HCT116 (cell line): ENCODE results near the gene HEMGN. TPM values are rescaled to one million over a fixed set of nuclear protein-coding genes. Genes with fewer than 3 reads are reported as not detected.
"Not testable (repeated sequence)": the region's sequence is repeated elsewhere in the genome, so short reads cannot be mapped to it uniquely, and the experiment has no call there.

Experiments used
- ATAC-seq: fragments of 200-7000 bp; cut with Tn5 transposase; 2 replicates; pipeline ENCODE4 v1.9.1; 2020; ENCODE audit warnings: mild to moderate bottlenecking, moderate library complexity
- BruUV-seq: library from RNA; stranded (reverse); fragments of 400-500 nt; replicated peaks from 2 replicates; lab custom pipeline; 2021; lab: Mats Ljungman, UMichigan
- CTCF ChIA-PET: fragments of 300-600 bp; sonication (Branson Sonifier 250); formaldehyde crosslinking; loops from one replicate; lab custom pipeline; 2021; ENCODE audit warnings: antibody characterized with exemption; lab: Charles Lee
- POLR2A ChIA-PET: fragments of 300-600, 350-600 bp; sonication (Branson Sonifier 250); formaldehyde crosslinking; loops from one replicate; lab custom pipeline; 2021; ENCODE audit warnings: antibody characterized with exemption; lab: Charles Lee
- RAD21 ChIA-PET, 2 experiments: fragments of 300-600 bp; sonication (Branson Sonifier 250); formaldehyde crosslinking; loops; one replicate each; lab custom pipeline; 2023; ENCODE audit warnings: low total read pairs in 2 of 2; ENCODE audit not compliant: uncharacterized antibody in 2 of 2, unreplicated experiment in 2 of 2, low non-redundant PET in 1 of 2; lab: Charles Lee
- DNase-seq: peaks from one replicate; pipeline ENCODE4 v3.0.0-alpha.2; 2010; ENCODE audit warnings: low read depth, low spot score
- H2AFZ ChIP-seq: fragments of 200-600 bp; shearing (Covaris generic), sonication (generic); 2 replicates; pipeline ENCODE4 v1.6.1; 2017; ENCODE audit warnings: low read depth, mixed run types, mixed read lengths, antibody characterized with exemption, low read length; ENCODE audit not compliant: poor library complexity, severe bottlenecking
- H3K27ac ChIP-seq: 2 replicates; pipeline ENCODE4 v1.5.1; 2012; ENCODE audit warnings: low read depth, low read length
- H3K27me3 ChIP-seq: fragments of 200-600 bp; sonication (generic); 2 replicates; pipeline ENCODE4 v1.6.1; 2016; ENCODE audit warnings: mixed run types, low read length, mixed read lengths; ENCODE audit not compliant: insufficient read depth
- H3K36me3 ChIP-seq, 2 experiments: fragments of 200-500 bp in 1 of 2; fragments of 200-600 bp in 1 of 2; sonication (Bioruptor generic) in 1 of 2; sonication (generic) in 1 of 2; 2 replicates each; pipeline versions ENCODE4 v1.5.1 to v1.6.1; 2014 to 2016; ENCODE audit warnings: low read length in 2 of 2, inconsistent platforms in 1 of 2, mixed read lengths in 1 of 2, mixed run types in 1 of 2; ENCODE audit not compliant: insufficient read depth in 2 of 2, control insufficient read depth in 1 of 2
- H3K4me1 ChIP-seq, 2 experiments: fragments of 200-600 bp in 1 of 2; sonication (generic) in 1 of 2; 2 replicates each; pipeline versions ENCODE4 v1.5.1 to v1.6.1; 2012 to 2017; ENCODE audit warnings: low read length in 2 of 2, inconsistent platforms in 1 of 2, mild to moderate bottlenecking in 1 of 2, mixed read lengths in 1 of 2, mixed run types in 1 of 2, moderate library complexity in 1 of 2; ENCODE audit not compliant: insufficient read depth in 2 of 2, control insufficient read depth in 1 of 2
- H3K4me2 ChIP-seq: fragments of 200-600 bp; sonication (generic); 2 replicates; pipeline ENCODE4 v1.6.1; 2017; ENCODE audit warnings: mixed run types, low read length, mixed read lengths
- H3K4me3 ChIP-seq, 2 experiments: fragments of 200-600 bp in 1 of 2; sonication (generic) in 1 of 2; replicated peaks in 1 of 2; 2 replicates each; pipeline ENCODE4 v1.5.1; 2011 to 2016; ENCODE audit warnings: low read length in 2 of 2, control low read depth in 1 of 2, low read depth in 1 of 2, mild to moderate bottlenecking in 1 of 2, mixed read lengths in 1 of 2, mixed run types in 1 of 2
- H3K79me2 ChIP-seq: fragments of 200-600 bp; sonication (generic); 2 replicates; pipeline ENCODE4 v1.6.1; 2017; ENCODE audit warnings: mild to moderate bottlenecking, mixed run types, low read length, moderate library complexity, mixed read lengths; ENCODE audit not compliant: insufficient read depth
- H3K9ac ChIP-seq: fragments of 200-600 bp; sonication (generic); 2 replicates; pipeline ENCODE4 v1.6.1; 2016; ENCODE audit warnings: low read length, mixed read lengths
- H3K9me2 ChIP-seq: fragments of 200-600 bp; sonication (generic), shearing (Covaris generic); 2 replicates; pipeline ENCODE4 v1.6.1; 2017; ENCODE audit warnings: mixed run types, mild to moderate bottlenecking, moderate library complexity; ENCODE audit not compliant: insufficient read depth
- H3K9me3 ChIP-seq, 2 experiments: fragments of 200-500 bp in 1 of 2; fragments of 200-600 bp in 1 of 2; sonication (Bioruptor generic) in 1 of 2; sonication (generic) in 1 of 2; 2 replicates each; pipeline ENCODE4 v1.6.1; 2014 to 2017; ENCODE audit warnings: low read length in 2 of 2, mixed read lengths in 2 of 2, inconsistent platforms in 1 of 2, low read depth in 1 of 2, mild to moderate bottlenecking in 1 of 2, mixed run types in 1 of 2, moderate library complexity in 1 of 2; ENCODE audit not compliant: control insufficient read depth in 1 of 2, insufficient read depth in 1 of 2
- H4K20me1 ChIP-seq: fragments of 200-600 bp; sonication (generic), shearing (Covaris generic); 2 replicates; pipeline ENCODE4 v1.6.1; 2017; ENCODE audit warnings: mixed run types, mild to moderate bottlenecking, moderate library complexity; ENCODE audit not compliant: insufficient read depth
- EZH2phosphoT487 ChIP-seq: fragments of 200-600 bp; IDR thresholded peaks from 2 replicates; pipeline ENCODE4 v1.6.1; 2018; ENCODE audit warnings: antibody characterized with exemption, borderline replicate concordance
- POLR2AphosphoS5 ChIP-seq: IDR thresholded peaks from 2 replicates; pipeline ENCODE4 v1.6.1; 2011; ENCODE audit warnings: mild to moderate bottlenecking, low read depth, low read length, moderate library complexity
- TCF7L2 ChIP-seq: IDR thresholded peaks from 2 replicates; pipeline ENCODE4 v1.7.0; 2011; ENCODE audit warnings: borderline replicate concordance, inconsistent platforms; ENCODE audit not compliant: insufficient read depth, insufficient read length; ENCODE audit errors: extremely low read depth
- intact Hi-C: fragments of 100-400 bp; cut with micrococcal nuclease; formaldehyde crosslinking; loops from 2 replicates; pipeline ENCODE4 v1.10.0; 2022
- total RNA-seq: library from RNA; stranded (reverse); gene quantifications from one replicate; pipeline ENCODE4 v1.2.1, GENCODE V29; 2021; ENCODE audit not compliant: unreplicated experiment

The HEMGN gene
- total RNA-seq, 1 experiment from 2014 or later: not detected

DNA sequence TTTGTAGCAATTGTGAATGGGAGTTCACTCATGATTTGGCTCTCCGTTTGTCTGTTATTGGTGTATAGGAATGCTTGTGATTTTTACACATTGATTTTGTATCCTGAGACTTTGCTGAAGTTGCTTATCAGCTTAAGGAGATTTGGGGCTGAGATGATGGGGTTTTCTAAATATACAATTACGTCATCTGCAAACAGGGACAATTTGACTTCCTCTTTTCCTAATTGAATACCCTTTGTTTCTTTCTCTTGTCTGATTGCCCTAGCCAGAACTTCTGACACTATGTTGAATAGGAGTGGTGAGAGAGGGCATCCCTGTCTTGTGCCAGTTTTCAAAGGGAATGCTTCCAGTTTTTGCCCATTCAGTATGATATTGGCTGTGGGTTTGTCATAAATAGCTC is 9.1 kb upstream of the HEMGN start:
- H4K20me1 ChIP-seq, intact Hi-C loops, H3K79me2 ChIP-seq, H3K4me3 ChIP-seq, H3K9me3 ChIP-seq, H3K9me2 ChIP-seq, H2AFZ ChIP-seq, H3K4me2 ChIP-seq, H3K4me1 ChIP-seq, RAD21 ChIA-PET, POLR2A ChIA-PET, H3K36me3 ChIP-seq, BruUV-seq, CTCF ChIA-PET, H3K9ac ChIP-seq, DNase-seq, ATAC-seq, H3K27ac ChIP-seq: not testable (repeated sequence)
- H3K27me3 ChIP-seq: peaks cover 26% of the 10 kb centered on the region

DNA sequence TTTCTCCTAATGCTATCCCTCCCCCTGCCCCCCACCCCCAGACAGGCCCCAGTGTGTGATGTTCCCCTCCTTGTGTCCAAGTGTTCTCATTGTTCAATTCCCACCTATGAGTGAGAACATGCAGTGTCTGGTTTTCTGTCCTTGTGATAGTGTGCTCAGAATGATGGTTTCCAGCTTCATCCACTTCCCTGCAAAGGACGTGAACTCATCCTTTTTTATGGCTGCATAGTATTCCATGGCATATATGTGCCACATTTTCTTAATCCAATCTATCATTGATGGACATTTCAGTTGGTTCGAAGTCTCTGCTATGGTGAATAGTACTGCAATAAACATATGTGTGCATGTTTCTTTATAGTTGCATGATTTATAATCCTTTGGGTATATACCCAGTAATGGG is 7.5 kb upstream of the HEMGN start:
- H4K20me1 ChIP-seq, H3K27ac ChIP-seq, H3K9me3 ChIP-seq, POLR2A ChIA-PET, RAD21 ChIA-PET, H3K36me3 ChIP-seq, H3K4me1 ChIP-seq, H2AFZ ChIP-seq, intact Hi-C loops, H3K79me2 ChIP-seq, DNase-seq, ATAC-seq, H3K4me2 ChIP-seq, H3K9me2 ChIP-seq, CTCF ChIA-PET, H3K9ac ChIP-seq, BruUV-seq, H3K4me3 ChIP-seq: not testable (repeated sequence)
- peaks cover 34% of the 10 kb centered on the region for H3K27me3 ChIP-seq

- no peak overlapping the region for H3K4me3 ChIP-seq
- CTCF ChIA-PET: no interaction called here
- no peaks in the 10 kb centered on the region for H3K9me3 ChIP-seq
- H3K79me2 ChIP-seq: no peaks in the 10 kb centered on the region
- BruUV-seq: no TSS peak
- POLR2A ChIA-PET: no interaction called here
- no peaks in the 10 kb centered on the region for H3K9me2 ChIP-seq
- H3K4me1 ChIP-seq: no peaks in the 10 kb centered on the region
- no peak for ATAC-seq
- H3K27ac ChIP-seq: no peak overlapping the region
- RAD21 ChIA-PET: no interaction called here
- intact Hi-C loops: no loop called here
- H3K4me2 ChIP-seq: no peak overlapping the region
- H3K9ac ChIP-seq: no peak overlapping the region
- peaks cover 34% of the 10 kb centered on the region for H3K27me3 ChIP-seq
- no peaks in the 10 kb centered on the region for H3K36me3 ChIP-seq
- H4K20me1 ChIP-seq: no peaks in the 10 kb centered on the region
- TF ChIP-seq TCF7L2: no peak
- no peak for TF ChIP-seq POLR2AphosphoS5
- TF ChIP-seq EZH2phosphoT487: no peak
- TF ChIP-seq, all 23 proteins: peak for 0
- no peak for DNase-seq
- H2AFZ ChIP-seq: no peak overlapping the region
Observed at GRCh38 chr9:97944612-97945011, 6.6 kb upstream of the HEMGN start.
